ENCODE measurements around the gene MOCS1.

The MOCS1 gene

DNA sequence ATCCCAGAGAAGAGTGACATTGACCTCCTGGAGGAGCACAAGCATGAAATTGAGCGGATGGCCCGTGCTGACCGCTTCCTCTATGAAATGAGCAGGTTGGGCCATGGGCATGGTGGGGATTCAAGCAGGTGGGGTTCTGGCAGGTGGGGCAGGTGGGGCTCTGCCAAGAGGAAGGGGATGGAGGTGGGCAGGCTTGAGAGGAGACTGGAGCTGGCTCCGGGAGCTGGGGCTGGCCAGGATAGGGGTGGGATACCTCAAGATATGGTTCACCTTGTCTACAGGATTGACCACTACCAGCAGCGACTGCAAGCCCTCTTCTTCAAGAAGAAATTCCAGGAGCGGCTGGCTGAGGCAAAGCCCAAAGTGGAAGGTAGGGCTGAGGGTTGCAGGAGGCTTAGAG, 42.9 kb downstream of the MOCS1 start:
- Histone ChIP-seq H3K79me2 (ENCODE audit: low read length) (no peaks in the 10 kb centered on the region), H3K36me3 (replicated peaks; ENCODE audit: low read depth, low read length) (no peaks in the 10 kb centered on the region), H3K4me2 (ENCODE audit: low read length) (no peak overlapping the region), H3K4me3 (ENCODE audit: low read length) (no peak overlapping the region), H3K9me3 (ENCODE audit: insufficient read depth, low read length) (no peaks in the 10 kb centered on the region), H3K4me1 (ENCODE audit: low read length) (peaks cover 4% of the 10 kb centered on the region; the same call in 1 of the 2 replicates), H4K20me1 (ENCODE audit: insufficient read depth, low read length) (no peaks in the 10 kb centered on the region), H2AFZ (ENCODE audit: low read depth, low read length) (no peak overlapping the region), H3K9ac (ENCODE audit: low read length) (no peak overlapping the region), H3K27ac (ENCODE audit: low read length) (no peak overlapping the region), H3K27me3 (ENCODE audit: low read depth, low read length) (peaks cover 55% of the 10 kb centered on the region)
- TF ChIP-seq CTCF (IDR thresholded peaks at IDR 0.05; ENCODE audit: low read depth, low read length) (no peak), EZH2phosphoT487 (IDR thresholded peaks at IDR 0.05; ENCODE audit: low read depth) (no peak)

GRCh38 chr6:39889229-39889628, 45.0 kb downstream of the MOCS1 start:
- Histone ChIP-seq H3K4me1 (ENCODE audit: low read length) (no peaks in the 10 kb centered on the region), H3K9ac (ENCODE audit: low read length) (no peak overlapping the region), H4K20me1 (ENCODE audit: insufficient read depth, low read length) (no peaks in the 10 kb centered on the region), H3K4me3 (ENCODE audit: low read length) (no peak overlapping the region), H3K9me3 (ENCODE audit: insufficient read depth, low read length) (no peaks in the 10 kb centered on the region), H3K27ac (ENCODE audit: low read length) (no peak overlapping the region), H3K4me2 (ENCODE audit: low read length) (no peak overlapping the region), H3K27me3 (ENCODE audit: low read depth, low read length) (peaks cover 55% of the 10 kb centered on the region), H3K79me2 (ENCODE audit: low read length) (no peaks in the 10 kb centered on the region), H3K36me3 (replicated peaks; ENCODE audit: low read depth, low read length) (no peaks in the 10 kb centered on the region), H2AFZ (ENCODE audit: low read depth, low read length) (no peak overlapping the region)
- TF ChIP-seq CTCF (IDR thresholded peaks at IDR 0.05; ENCODE audit: low read depth, low read length), result peak; percentile 39
- no peak for TF ChIP-seq EZH2phosphoT487 (IDR thresholded peaks at IDR 0.05; ENCODE audit: low read depth)

GRCh38 chr6:39887692-39888450, 46.4 kb downstream of the MOCS1 start:
- no peaks in the 10 kb centered on the region for H3K79me2 ChIP-seq (ENCODE audit: low read length)
- H3K27me3 ChIP-seq (ENCODE audit: low read depth, low read length), result peaks cover 50% of the 10 kb centered on the region
- TF ChIP-seq EZH2phosphoT487 (IDR thresholded peaks at IDR 0.05; ENCODE audit: low read depth) (no peak), CTCF (IDR thresholded peaks at IDR 0.05; ENCODE audit: low read depth, low read length) (no peak)
- no peak overlapping the region for H3K4me2 ChIP-seq (ENCODE audit: low read length)
- H3K9me3 ChIP-seq (ENCODE audit: insufficient read depth, low read length), result no peaks in the 10 kb centered on the region
- no peak overlapping the region for H3K9ac ChIP-seq (ENCODE audit: low read length)
- H4K20me1 ChIP-seq (ENCODE audit: insufficient read depth, low read length), result no peaks in the 10 kb centered on the region
- H3K4me3 ChIP-seq (ENCODE audit: low read length), result no peak overlapping the region
- H3K27ac ChIP-seq (ENCODE audit: low read length), result no peak overlapping the region
- no peak overlapping the region for H2AFZ ChIP-seq (ENCODE audit: low read depth, low read length)
- H3K36me3 ChIP-seq (replicated peaks; ENCODE audit: low read depth, low read length), result no peaks in the 10 kb centered on the region
- no peaks in the 10 kb centered on the region for H3K4me1 ChIP-seq (ENCODE audit: low read length)

GRCh38 chr6:39886871-39887270, 47.4 kb downstream of the MOCS1 start:
- H3K27me3 ChIP-seq (ENCODE audit: low read depth, low read length), result peaks cover 44% of the 10 kb centered on the region
- TF ChIP-seq EZH2phosphoT487 (IDR thresholded peaks at IDR 0.05; ENCODE audit: low read depth) (no peak), CTCF (IDR thresholded peaks at IDR 0.05; ENCODE audit: low read depth, low read length) (no peak)
- H2AFZ ChIP-seq (ENCODE audit: low read depth, low read length), result no peak overlapping the region
- H3K4me1 ChIP-seq (ENCODE audit: low read length), result no peaks in the 10 kb centered on the region
- no peak overlapping the region for H3K27ac ChIP-seq (ENCODE audit: low read length)
- no peak overlapping the region for H3K4me3 ChIP-seq (ENCODE audit: low read length)
- no peaks in the 10 kb centered on the region for H4K20me1 ChIP-seq (ENCODE audit: insufficient read depth, low read length)
- H3K4me2 ChIP-seq (ENCODE audit: low read length), result no peak overlapping the region
- H3K9ac ChIP-seq (ENCODE audit: low read length), result no peak overlapping the region
- H3K79me2 ChIP-seq (ENCODE audit: low read length), result no peaks in the 10 kb centered on the region
- no peaks in the 10 kb centered on the region for H3K36me3 ChIP-seq (replicated peaks; ENCODE audit: low read depth, low read length)
- no peaks in the 10 kb centered on the region for H3K9me3 ChIP-seq (ENCODE audit: insufficient read depth, low read length)

Measured in OCI-LY3 (cell line).